ENCODE results near the gene NFYC.
A peak's percentile ranks its signal among the peaks of the same experiment; 100 is the strongest.

Gene NFYC

GRCh38 chr1:40691538-40692428 lies at the start of gene NFYC:
Gene NFYC (plus strand): TSS chr1:40691704. CDS start chr1:40738844, 47,140 bp downstream.
- DNase-seq = peak; percentile 99

GRCh38 chr1:40645118-40645680 lies 46.3 kb upstream of the NFYC start:
- DNase-seq = no peak

- DNase-seq = no peak
Observed at GRCh38 chr1:40646315-40646714, 45.2 kb upstream of the NFYC start.

- DNase-seq = no peak
Observed at GRCh38 chr1:40648200-40648599, 43.3 kb upstream of the NFYC start.

GRCh38 chr1:40648928-40649591 lies 42.4 kb upstream of the NFYC start:
- no peak for DNase-seq

- DNase-seq = no peak
Observed at GRCh38 chr1:40649592-40649930, 41.9 kb upstream of the NFYC start.

- DNase-seq = no peak
Observed at GRCh38 chr1:40650075-40650474, 41.4 kb upstream of the NFYC start.

GRCh38 chr1:40651138-40651857 lies 40.2 kb upstream of the NFYC start:
- no peak for DNase-seq

GRCh38 chr1:40652468-40652867 lies 39.0 kb upstream of the NFYC start:
- DNase-seq = no peak

GRCh38 chr1:40652979-40653378 lies 38.5 kb upstream of the NFYC start:
- no peak for DNase-seq

- DNase-seq = no peak
Observed at GRCh38 chr1:40653851-40654537, 37.5 kb upstream of the NFYC start.

GRCh38 chr1:40657046-40657445 lies 34.5 kb upstream of the NFYC start:
- no peak for DNase-seq

GRCh38 chr1:40658751-40659648 lies 32.5 kb upstream of the NFYC start:
- DNase-seq = no peak

- DNase-seq = no peak
Observed at GRCh38 chr1:40659649-40659947, 31.9 kb upstream of the NFYC start.

- no peak for DNase-seq
Observed at GRCh38 chr1:40661678-40662077, 29.8 kb upstream of the NFYC start.

- DNase-seq = no peak
Observed at GRCh38 chr1:40662151-40662550, 29.4 kb upstream of the NFYC start.

GRCh38 chr1:40662864-40663263 lies 28.6 kb upstream of the NFYC start:
- DNase-seq = peak; percentile 61

GRCh38 chr1:40663324-40664166 lies 28.0 kb upstream of the NFYC start:
- no peak for DNase-seq

GRCh38 chr1:40664167-40664537 lies 27.4 kb upstream of the NFYC start:
- no peak for DNase-seq

- no peak for DNase-seq
Observed at GRCh38 chr1:40664791-40665190, 26.7 kb upstream of the NFYC start.
